Neutrophil (primary cell): ENCODE results near the gene PEX3.
"Not testable (repeated sequence)": the region's sequence is repeated elsewhere in the genome, so short reads cannot be mapped to it uniquely, and the experiment has no call there.

ENCODE experiments used
- H3K27ac ChIP-seq: fragments of 200-600 bp; sonication (generic); 2 replicates; pipeline ENCODE4 v1.5.1; 2016; ENCODE audit warnings: mild to moderate bottlenecking, moderate library complexity
- H3K27me3 ChIP-seq: fragments of 200-600 bp; sonication (generic); 2 replicates; pipeline ENCODE4 v1.6.0; 2016; ENCODE audit warnings: mild to moderate bottlenecking
- H3K36me3 ChIP-seq: fragments of 200-600 bp; sonication (generic); 2 replicates; pipeline ENCODE4 v1.5.1; 2017
- H3K4me1 ChIP-seq, 2 experiments: fragments of 200-600 bp in 1 of 2; sonication (generic) in 1 of 2; 1 replicate in 1 of 2; 2 replicates in 1 of 2; pipeline versions ENCODE4 v1.5.1 to v1.6.1; 2013 to 2016; ENCODE audit warnings: low read depth in 1 of 2, low read length in 1 of 2, mild to moderate bottlenecking in 1 of 2, moderate library complexity in 1 of 2; ENCODE audit not compliant: control insufficient read depth in 1 of 2, insufficient read depth in 1 of 2
- H3K4me3 ChIP-seq, 2 experiments: fragments of 200-600 bp in 1 of 2; sonication (generic) in 1 of 2; 1 replicate in 1 of 2; 2 replicates in 1 of 2; pipeline ENCODE4 v1.5.1; 2013 to 2016; ENCODE audit warnings: low read depth in 1 of 2, low read length in 1 of 2, mild to moderate bottlenecking in 1 of 2, moderate library complexity in 1 of 2
- H3K9me3 ChIP-seq: fragments of 200-600 bp; sonication (generic); 2 replicates; pipeline ENCODE4 v1.5.1; 2016
- CTCF ChIP-seq: fragments of 200-600 bp; sonication (generic); IDR thresholded peaks from 2 replicates; pipeline ENCODE4 v1.5.1; 2016; ENCODE audit warnings: antibody characterized with exemption

The PEX3 gene

DNA sequence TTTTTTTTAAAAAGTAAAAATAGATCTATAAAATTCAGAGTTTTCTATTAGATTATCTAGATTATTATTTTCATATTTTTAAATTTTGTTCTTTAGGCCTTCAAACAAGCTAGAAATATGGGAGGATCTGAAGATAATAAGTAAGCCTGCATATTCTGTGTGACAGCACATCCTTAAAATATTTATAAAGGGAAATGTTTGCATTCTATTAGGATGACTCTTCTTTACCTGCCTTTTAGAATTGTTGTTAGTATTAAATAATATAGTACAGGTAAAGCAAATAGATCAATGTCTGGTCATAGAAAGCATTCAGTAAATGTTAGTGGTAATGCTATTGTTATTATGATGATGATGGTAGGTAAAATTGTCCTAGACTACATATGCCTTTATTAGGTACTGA, 17.4 kb downstream of the PEX3 start:
- H3K27me3 ChIP-seq, result no peaks in the 10 kb centered on the region
- peaks cover 18% of the 10 kb centered on the region for H3K36me3 ChIP-seq
- no peak overlapping the region for H3K27ac ChIP-seq
- no peak overlapping the region for H3K4me3 ChIP-seq
- H3K9me3 ChIP-seq, result no peaks in the 10 kb centered on the region
- no peak for TF ChIP-seq CTCF
- no peaks in the 10 kb centered on the region for H3K4me1 ChIP-seq

DNA sequence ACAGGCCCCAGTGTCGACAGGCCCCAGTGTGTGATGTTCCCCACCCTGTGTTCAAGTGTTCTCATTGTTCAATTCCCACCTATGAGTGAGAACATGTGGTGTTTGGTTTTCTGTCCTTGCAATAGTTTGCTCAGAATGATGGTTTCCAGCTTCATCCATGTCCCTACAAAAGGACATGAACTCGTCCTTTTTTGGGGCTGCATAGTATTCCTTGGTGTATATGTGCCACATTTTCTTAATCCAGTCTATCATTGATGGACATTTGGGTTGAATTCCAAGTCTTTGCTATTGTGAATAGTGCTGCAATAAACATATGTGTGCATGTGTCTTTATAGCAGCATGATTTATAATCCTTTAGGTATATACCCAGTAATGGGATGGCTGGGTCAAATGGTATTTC, 18.2 kb downstream of the PEX3 start:
- not testable (repeated sequence) for H3K4me3 ChIP-seq, H3K9me3 ChIP-seq, H3K27me3 ChIP-seq, H3K27ac ChIP-seq, H3K4me1 ChIP-seq
- H3K36me3 ChIP-seq, result peaks cover 11% of the 10 kb centered on the region

GRCh38 chr6:143471822-143472221, 21.2 kb downstream of the PEX3 start:
- TF ChIP-seq CTCF, result no peak
- H3K36me3 ChIP-seq, result peaks cover 19% of the 10 kb centered on the region
- no peak overlapping the region for H3K4me3 ChIP-seq
- no peaks in the 10 kb centered on the region for H3K4me1 ChIP-seq
- no peaks in the 10 kb centered on the region for H3K27me3 ChIP-seq
- no peaks in the 10 kb centered on the region for H3K9me3 ChIP-seq
- no peak overlapping the region for H3K27ac ChIP-seq

DNA sequence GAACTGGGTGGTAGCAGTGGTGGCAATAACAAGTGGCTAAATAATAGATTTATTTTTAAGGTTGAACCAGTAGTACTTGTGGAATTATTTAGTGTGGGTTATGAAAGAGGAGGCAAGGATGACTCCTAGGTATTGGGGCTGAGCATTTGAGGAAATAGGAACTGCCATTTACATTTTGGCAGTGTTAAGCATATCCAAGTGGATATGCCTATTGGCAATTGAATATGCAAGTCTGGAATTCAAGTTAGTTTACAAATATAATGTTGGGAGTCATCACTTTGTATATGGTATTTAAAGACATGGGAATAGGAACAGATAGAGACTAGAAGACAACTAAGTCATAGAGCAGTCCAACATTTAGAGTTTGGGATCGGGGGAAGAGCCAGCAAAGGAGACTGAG, 25.9 kb downstream of the PEX3 start:
- H3K4me1 ChIP-seq, result no peaks in the 10 kb centered on the region
- H3K9me3 ChIP-seq, result no peaks in the 10 kb centered on the region
- H3K36me3 ChIP-seq, result peaks cover 24% of the 10 kb centered on the region
- no peaks in the 10 kb centered on the region for H3K27me3 ChIP-seq
- no peak overlapping the region for H3K4me3 ChIP-seq
- H3K27ac ChIP-seq, result no peak overlapping the region
- no peak for TF ChIP-seq CTCF

DNA sequence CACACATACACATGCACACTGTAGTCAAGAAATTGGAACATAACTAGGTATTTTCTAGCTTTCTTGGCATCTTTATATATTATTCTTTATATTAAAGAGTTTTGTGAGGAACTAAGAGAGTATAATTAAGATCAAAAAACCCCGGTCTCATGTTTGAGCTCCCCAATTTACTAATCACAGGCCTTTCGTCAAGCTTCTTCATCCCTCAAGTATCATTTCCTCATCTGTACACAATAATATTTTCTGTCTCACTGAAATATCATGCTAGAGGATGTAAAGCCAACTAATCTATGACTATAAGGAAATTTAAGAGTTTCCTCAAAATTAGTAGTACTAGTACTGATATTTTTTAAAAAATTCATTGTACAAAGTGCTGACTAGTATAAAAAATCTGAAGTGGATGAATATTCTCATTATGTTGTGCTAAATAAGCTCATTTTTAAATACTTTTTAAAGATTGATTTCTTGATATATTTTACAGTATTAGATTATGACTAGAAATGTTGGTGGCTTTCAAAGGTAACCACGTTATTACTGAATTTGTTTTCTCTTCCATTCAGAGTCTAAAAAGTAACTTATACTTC, 28.0 kb downstream of the PEX3 start:
- no peak overlapping the region for H3K4me3 ChIP-seq
- H3K9me3 ChIP-seq, result no peaks in the 10 kb centered on the region
- no peak for TF ChIP-seq CTCF
- no peaks in the 10 kb centered on the region for H3K27me3 ChIP-seq
- no peaks in the 10 kb centered on the region for H3K4me1 ChIP-seq
- H3K27ac ChIP-seq, result no peak overlapping the region
- H3K36me3 ChIP-seq, result peaks cover 17% of the 10 kb centered on the region

GRCh38 chr6:143482593-143482992, 32.0 kb downstream of the PEX3 start:
- no peaks in the 10 kb centered on the region for H3K27me3 ChIP-seq
- TF ChIP-seq CTCF, result no peak
- no peak overlapping the region for H3K4me3 ChIP-seq

More at GRCh38 chr6:143482593-143482992, 32.0 kb downstream of the PEX3 start:
- no peak overlapping the region for H3K27ac ChIP-seq
- no peaks in the 10 kb centered on the region for H3K9me3 ChIP-seq
- H3K4me1 ChIP-seq, result no peaks in the 10 kb centered on the region
- H3K36me3 ChIP-seq, result peaks cover 5% of the 10 kb centered on the region
